Ovary (tissue), 9 donors: ENCODE measurements around the gene ARFGAP3. TPM values are rescaled to one million over a fixed set of nuclear protein-coding genes. Genes with fewer than 3 reads are reported as not detected.

Experiments
- DNase-seq, 5 donors: peaks; one replicate each; pipeline ENCODE4 v3.0.0-alpha.2; 2019 to 2020
- H3K27ac ChIP-seq, 2 donors: fragments of 200-600 bp; one replicate each; pipeline versions ENCODE4 v1.5.1 to v1.8.0; 2019 to 2022
- H3K27me3 ChIP-seq: fragments of 200-600 bp; one replicate; pipeline ENCODE4 v1.8.0; 2022
- H3K36me3 ChIP-seq: fragments of 200-600 bp; sonication (generic); one replicate; pipeline ENCODE4 v1.5.1; 2019
- H3K4me1 ChIP-seq: one replicate; pipeline ENCODE4 v1.8.1; 2013; ENCODE audit warnings: mild to moderate bottlenecking, moderate library complexity; ENCODE audit not compliant: insufficient read depth
- H3K4me3 ChIP-seq: fragments of 200-600 bp; sonication (generic); one replicate; pipeline ENCODE4 v1.5.1; 2017
- H3K9me3 ChIP-seq, 2 donors: fragments of 200-600 bp in 1 of 2; sonication (generic) in 1 of 2; one replicate each; pipeline versions ENCODE4 v1.5.1 to v1.8.1; 2013 to 2019; ENCODE audit warnings: mild to moderate bottlenecking in 1 of 2, moderate library complexity in 1 of 2
- CTCF ChIP-seq, 3 donors: fragments of 450-650 bp in 2 of 3; fragments of 200-600 bp in 1 of 3; IDR thresholded peaks; one replicate each; pipeline versions ENCODE4 v1.5.1 to v1.8.0; 2016 to 2022; ENCODE audit warnings: antibody characterized with exemption in 3 of 3, mild to moderate bottlenecking in 1 of 3
- EP300 ChIP-seq: sonication (generic); formaldehyde crosslinking; IDR thresholded peaks from one replicate; pipeline ENCODE4 v1.6.1; 2017; ENCODE audit warnings: antibody characterized with exemption
- POLR2A ChIP-seq: fragments of 450-650 bp; IDR thresholded peaks from one replicate; pipeline ENCODE4 v1.6.1; 2017; ENCODE audit warnings: antibody characterized with exemption, mild to moderate bottlenecking, moderate library complexity
- WGBS, 3 donors: extraction: QIAGEN DNeasy Blood & Tissue Kit in 1 of 3; methylation state at CpG; one replicate each; pipeline versions ENCODE4 v1.1.5 to v1.1.7; 2013 to 2017; 5-methylcytosine and 5-hydroxymethylcytosine counted together
- intact Hi-C, 4 donors: fragments of 100-400 bp; cut with DNase I; formaldehyde crosslinking; loops; one replicate each; pipeline versions ENCODE4 v1.11.0 to v1.15.1; 2022 to 2023
- polyA plus RNA-seq, 2 donors: library from polyadenylated mRNA; stranded (reverse); fragments of 200-250 nt in 1 of 2; fragments of 350-450 nt in 1 of 2; fragmentation: Illumina TruSeq in 1 of 2; extraction: RNeasy Lipid Tissue Mini Kit (QIAGEN cat#74804) in 1 of 2; gene quantifications; one replicate each; pipeline ENCODE4 v1.2.3, GENCODE V29; 2013 to 2014
- total RNA-seq, 7 donors: library from RNA; depleted of rRNA in 2 of 7; stranded (reverse); fragments of >200 nt in 2 of 7; fragmentation: NEBNext Ultra II Directional in 3 of 7; extraction: Animal tissue kit (Norgen Biotek cat#: 25700) in 3 of 7; gene quantifications; one replicate each; pipeline versions ENCODE4 v1.1.0 to v1.2.4, GENCODE V29; 2016 to 2023
- donor health status: DM: no; HTN: no; CAD: no; lungs with moderate emphysema.
- donor health status: DM: no; HTN: no; CAD: no.
- donor health status: Bipolar disorder and iron deficiency.
- donor health status: DM: yes; HTN: yes; CAD: no.
- donor health status: DM: no; HTN: no; CAD: no.
- donor health status: DM: yes; HTN: yes; CAD: no.

Gene ARFGAP3
- total and polyA plus RNA-seq, 9 donors = 21.6 to 47.8 (median 39.2) TPM

GRCh38 chr22:42878561-42879305 lies 21.7 kb upstream of the ARFGAP3 start:
- no peak for DNase-seq
- intact Hi-C loops = no loop called here
- 90 to 94% (median 91%) methylated on average over 22 of the region's 22 CpGs for WGBS, 3 donors
- Histone ChIP-seq H3K27ac (no peak overlapping the region), H3K27me3 (no peaks in the 10 kb centered on the region), H3K4me1 (no peaks in the 10 kb centered on the region), H3K9me3 (no peaks in the 10 kb centered on the region), H3K36me3 (no peaks in the 10 kb centered on the region), H3K4me3 (no peak overlapping the region)
- TF ChIP-seq POLR2A = no peak
- TF ChIP-seq EP300 = no peak
- no peak for TF ChIP-seq CTCF (IDR thresholded peaks at IDR 0.05)

GRCh38 chr22:42877597-42878340 lies 20.7 kb upstream of the ARFGAP3 start:
- no peak for TF ChIP-seq POLR2A
- TF ChIP-seq CTCF (IDR thresholded peaks at IDR 0.05) = no peak
- no peak for TF ChIP-seq EP300
- Histone ChIP-seq H3K36me3 (no peaks in the 10 kb centered on the region), H3K27me3 (no peaks in the 10 kb centered on the region), H3K9me3 (no peaks in the 10 kb centered on the region), H3K4me3 (no peak overlapping the region), H3K27ac (no peak overlapping the region), H3K4me1 (no peaks in the 10 kb centered on the region)
- intact Hi-C loops = no loop called here
- no peak for DNase-seq
- 82 to 87% (median 82%) methylated on average over 12 of the region's 12 CpGs for WGBS, 3 donors

GRCh38 chr22:42877158-42877557 lies 20.1 kb upstream of the ARFGAP3 start:
- no peak for TF ChIP-seq POLR2A
- TF ChIP-seq EP300 = no peak
- no peak for TF ChIP-seq CTCF (IDR thresholded peaks at IDR 0.05)
- Histone ChIP-seq H3K9me3 (no peaks in the 10 kb centered on the region), H3K4me1 (no peaks in the 10 kb centered on the region), H3K27ac (no peak overlapping the region), H3K36me3 (no peaks in the 10 kb centered on the region), H3K27me3 (no peaks in the 10 kb centered on the region), H3K4me3 (no peak overlapping the region)
- intact Hi-C loops = no loop called here
- 72 to 76% (median 74%) methylated on average over 8 of the region's 8 CpGs for WGBS, 3 donors
- DNase-seq = no peak

- DNase-seq = no peak
Observed at GRCh38 chr22:42876041-42876440, 19.0 kb upstream of the ARFGAP3 start.

More at GRCh38 chr22:42876041-42876440, 19.0 kb upstream of the ARFGAP3 start:
- H3K4me3 ChIP-seq = no peak overlapping the region
- H3K27me3 ChIP-seq = no peaks in the 10 kb centered on the region
- H3K27ac ChIP-seq = no peak overlapping the region
- H3K9me3 ChIP-seq = no peaks in the 10 kb centered on the region
- WGBS, 3 donors = 91 to 95% (median 93%) methylated on average over 16 to 17 of the region's 17 CpGs
- intact Hi-C loops = no loop called here
- TF ChIP-seq EP300 (no peak), POLR2A (no peak), CTCF (IDR thresholded peaks at IDR 0.05) (no peak)
- no peaks in the 10 kb centered on the region for H3K4me1 ChIP-seq
- H3K36me3 ChIP-seq = no peaks in the 10 kb centered on the region
